Liver (tissue), 9 donors: ENCODE data around the gene PPM1L. TPM values are rescaled to one million over a fixed set of nuclear protein-coding genes. Genes with fewer than 3 reads are reported as not detected.
"Not testable (repeated sequence)": the region's sequence is repeated elsewhere in the genome, so short reads cannot be mapped to it uniquely, and the experiment has no call there.

Experiments used
- DNase-seq: peaks from one replicate; pipeline ENCODE4 v3.0.0-alpha.2; 2017; ENCODE audit warnings: low spot score
- H3K27ac ChIP-seq, 2 donors: one replicate each; pipeline ENCODE4 v1.7.0; 2013; ENCODE audit warnings: inconsistent platforms in 2 of 2, low read length in 2 of 2, control low read depth in 1 of 2, low read depth in 1 of 2, mild to moderate bottlenecking in 1 of 2
- H3K27me3 ChIP-seq, 4 donors: one replicate each; pipeline versions ENCODE4 v1.6.1 to v1.7.0; 2013; ENCODE audit warnings: low read length in 3 of 4, inconsistent platforms in 1 of 4, mild to moderate bottlenecking in 1 of 4, moderate library complexity in 1 of 4; ENCODE audit not compliant: control insufficient read depth in 4 of 4, insufficient read depth in 4 of 4
- H3K36me3 ChIP-seq, 4 donors: one replicate each; pipeline versions ENCODE4 v1.6.1 to v1.7.0; 2013; ENCODE audit warnings: low read length in 3 of 4, mild to moderate bottlenecking in 3 of 4, low read depth in 1 of 4, moderate library complexity in 1 of 4; ENCODE audit not compliant: control insufficient read depth in 4 of 4, insufficient read depth in 3 of 4
- H3K4me1 ChIP-seq, 4 donors: one replicate each; pipeline versions ENCODE4 v1.6.1 to v1.7.0; 2013; ENCODE audit warnings: low read length in 3 of 4, mild to moderate bottlenecking in 3 of 4, moderate library complexity in 1 of 4; ENCODE audit not compliant: control insufficient read depth in 4 of 4, insufficient read depth in 4 of 4
- H3K4me3 ChIP-seq, 3 donors: one replicate each; pipeline versions ENCODE4 v1.6.1 to v1.7.0; 2013; ENCODE audit warnings: low read length in 3 of 3, control low read depth in 1 of 3, low read depth in 1 of 3, mild to moderate bottlenecking in 1 of 3
- H3K9ac ChIP-seq, 2 donors: one replicate each; pipeline ENCODE4 v1.7.0; 2013; ENCODE audit warnings: low read length in 2 of 2, mild to moderate bottlenecking in 2 of 2, moderate library complexity in 2 of 2, control low read depth in 1 of 2, low read depth in 1 of 2
- H3K9me3 ChIP-seq, 4 donors: one replicate each; pipeline versions ENCODE4 v1.6.1 to v1.7.0; 2013; ENCODE audit warnings: low read length in 3 of 4; ENCODE audit not compliant: control insufficient read depth in 4 of 4
- CTCF ChIP-seq: fragments of 150-350 bp; IDR thresholded peaks from 2 replicates; pipeline ENCODE4 v1.5.1; 2017; ENCODE audit warnings: improper control_type of control experiment, low read depth, low read length; ENCODE audit not compliant: missing input control
- EGR1 ChIP-seq, 2 donors: IDR thresholded peaks; 2 replicates each; pipeline ENCODE4 v1.6.1; 2016 to 2018; ENCODE audit warnings: antibody characterized with exemption in 2 of 2, low read depth in 2 of 2
- FOXA1 ChIP-seq: IDR thresholded peaks from 2 replicates; pipeline ENCODE4 v1.6.1; 2016; ENCODE audit warnings: antibody characterized with exemption
- FOXA2 ChIP-seq: IDR thresholded peaks from 2 replicates; pipeline ENCODE4 v1.6.1; 2016; ENCODE audit warnings: antibody characterized with exemption
- GABPA ChIP-seq, 2 donors: IDR thresholded peaks in 1 of 2; conservative IDR thresholded peaks in 1 of 2; 2 replicates each; pipeline ENCODE4 v1.6.1; 2016; ENCODE audit warnings: antibody characterized with exemption in 2 of 2, mild to moderate bottlenecking in 1 of 2, moderate library complexity in 1 of 2
- MAX ChIP-seq: IDR thresholded peaks from 2 replicates; pipeline ENCODE4 v1.6.1; 2016; ENCODE audit warnings: antibody characterized with exemption
- REST ChIP-seq: IDR thresholded peaks from 2 replicates; pipeline ENCODE4 v1.6.1; 2016; ENCODE audit warnings: antibody characterized with exemption, mild to moderate bottlenecking
- RXRA ChIP-seq, 2 donors: IDR thresholded peaks; 2 replicates each; pipeline ENCODE4 v1.6.1; 2017 to 2018; ENCODE audit warnings: antibody characterized with exemption in 2 of 2, mild to moderate bottlenecking in 1 of 2
- WGBS: extraction: QIAGEN DNeasy Blood & Tissue Kit; methylation state at CpG from one replicate; pipeline ENCODE4 v1.1.7; 2013; 5-methylcytosine and 5-hydroxymethylcytosine counted together
- polyA plus RNA-seq, 2 donors: library from polyadenylated mRNA; stranded (reverse) in 1 of 2; unstranded in 1 of 2; fragments of 200-250 nt in 1 of 2; fragments of >200 nt in 1 of 2; fragmentation: Nextera tagmentation in 1 of 2; extraction: Ambion mirVana in 1 of 2; gene quantifications; one replicate each; pipeline versions ENCODE4 v1.2.1 to v1.2.3, GENCODE V29; 2013 to 2015
- total RNA-seq, 2 donors: library from RNA; depleted of rRNA; stranded (reverse); fragments of >200 nt; gene quantifications; one replicate each; pipeline ENCODE4 v1.2.3, GENCODE V29; 2014
- donor health status: healthy.
- donor health status: healthy.
- donor health status: healthy.
- donor health status: healthy.
- donor health status: healthy.

Gene PPM1L
- total and polyA plus RNA-seq, 4 donors: 1.6 to 8.5 (median 4.8) TPM

- Histone ChIP-seq H3K27me3 (no peaks in the 10 kb centered on the region), H3K36me3 (no peaks in the 10 kb centered on the region), H3K9me3 (no peaks in the 10 kb centered on the region), H3K4me3 (no peak overlapping the region), H3K4me1 (no peaks in the 10 kb centered on the region), H3K27ac (no peak overlapping the region), H3K9ac (no peak overlapping the region)
- 93% methylated on average over 5 of the region's 5 CpGs for WGBS
- TF ChIP-seq MAX (no peak), FOXA2 (no peak), RXRA (IDR thresholded peaks at IDR 0.05) (no peak), FOXA1 (no peak)
- no peak for DNase-seq
These were observed 243.2 kb downstream of the PPM1L start for GRCh38 chr3:160999274-160999673.

GRCh38 chr3:161008086-161008485 lies 252.1 kb downstream of the PPM1L start:
- 89% methylated on average over 2 of the region's 2 CpGs for WGBS
- no peaks in the 10 kb centered on the region for H3K27me3 ChIP-seq
- H3K36me3 ChIP-seq: no peaks in the 10 kb centered on the region
- DNase-seq: no peak
- TF ChIP-seq REST (no peak), EGR1 (IDR thresholded peaks at IDR 0.05; ENCODE audit: low read depth in 2 of 2) (no peak), GABPA (IDR thresholded peaks at IDR 0.05 in 1 of 2, conservative IDR thresholded peaks at IDR 0.05 in 1 of 2) (no peak), MAX (no peak), CTCF (no peak)
- H3K9me3 ChIP-seq: no peaks in the 10 kb centered on the region
- no peak overlapping the region for H3K9ac ChIP-seq
- H3K4me3 ChIP-seq: no peak overlapping the region
- no peak overlapping the region for H3K27ac ChIP-seq
- H3K4me1 ChIP-seq: no peaks in the 10 kb centered on the region

- WGBS: 92% methylated on average over 2 of the region's 2 CpGs
- H3K4me1 ChIP-seq, H3K27ac ChIP-seq, H3K4me3 ChIP-seq, H3K9ac ChIP-seq, H3K27me3 ChIP-seq, H3K9me3 ChIP-seq, DNase-seq, H3K36me3 ChIP-seq: not testable (repeated sequence)
These were observed 254.1 kb downstream of the PPM1L start for GRCh38 chr3:161010151-161010550.
